Progenitor cell of endocrine pancreas (in vitro differentiated cells): ENCODE data around the gene TMEM51. TPM values are rescaled to one million over a fixed set of nuclear protein-coding genes. Genes with fewer than 3 reads are reported as not detected.

ENCODE experiments used
- DNase-seq: peaks from one replicate; pipeline ENCODE4 v3.0.0; 2021; ENCODE audit warnings: low spot score; ENCODE audit not compliant: unreplicated experiment
- H3K27ac Mint-ChIP-seq: 2 replicates; pipeline ENCODE4 v1.8.0; 2021; ENCODE audit warnings: mild to moderate bottlenecking, moderate library complexity, mixed read lengths
- H3K27me3 Mint-ChIP-seq: 2 replicates; pipeline ENCODE4 v1.8.0; 2021; ENCODE audit warnings: mixed read lengths
- H3K36me3 Mint-ChIP-seq: 2 replicates; pipeline ENCODE4 v1.8.0; 2022; ENCODE audit warnings: mixed read lengths; ENCODE audit not compliant: insufficient read depth
- H3K4me1 Mint-ChIP-seq: 2 replicates; pipeline ENCODE4 v1.8.0; 2021; ENCODE audit warnings: low read depth, mixed read lengths
- H3K4me3 Mint-ChIP-seq: 2 replicates; pipeline ENCODE4 v1.8.0; 2021; ENCODE audit warnings: low read depth, mild to moderate bottlenecking, moderate library complexity, mixed read lengths
- H3K9me3 Mint-ChIP-seq: 2 replicates; pipeline ENCODE4 v1.8.0; 2021; ENCODE audit warnings: low read depth, mixed read lengths
- CTCF ChIP-seq: fragments of 200-600 bp; sonication (generic); IDR thresholded peaks from one replicate; pipeline ENCODE4 v1.5.0; 2021; ENCODE audit warnings: antibody characterized with exemption, mild to moderate bottlenecking; ENCODE audit not compliant: unreplicated experiment
- total RNA-seq: library from RNA; stranded (reverse); gene quantifications from 2 replicates; pipeline ENCODE4 v1.2.1, GENCODE V29; 2021

TMEM51 gene
- total RNA-seq, 1 donor from 2014 or later: 14.8 TPM

- Mint-ChIP-seq H3K4me3 (no peak overlapping the region), H3K27me3 (no peaks in the 10 kb centered on the region), H3K36me3 (no peaks in the 10 kb centered on the region), H3K4me1 (peaks cover 58% of the 10 kb centered on the region), H3K27ac (no peak overlapping the region), H3K9me3 (no peaks in the 10 kb centered on the region)
- no peak for DNase-seq
- TF ChIP-seq CTCF: no peak
Observed at GRCh38 chr1:15198684-15199083, 45.1 kb downstream of the TMEM51 start.

GRCh38 chr1:15201221-15201620 lies 47.7 kb downstream of the TMEM51 start:
- Mint-ChIP-seq H3K36me3 (no peaks in the 10 kb centered on the region), H3K4me3 (no peak overlapping the region), H3K27me3 (no peaks in the 10 kb centered on the region), H3K27ac (peak overlapping the region; percentile 67), H3K9me3 (no peaks in the 10 kb centered on the region), H3K4me1 (peaks cover 59% of the 10 kb centered on the region)
- no peak for TF ChIP-seq CTCF
- DNase-seq: no peak

- Mint-ChIP-seq H3K9me3 (no peaks in the 10 kb centered on the region), H3K27me3 (no peaks in the 10 kb centered on the region), H3K4me3 (peak overlapping the region; percentile 30), H3K4me1 (peaks cover 58% of the 10 kb centered on the region), H3K36me3 (no peaks in the 10 kb centered on the region), H3K27ac (peak overlapping the region; percentile 67)
- TF ChIP-seq CTCF: no peak
- no peak for DNase-seq
Observed at GRCh38 chr1:15201849-15202551, 48.5 kb downstream of the TMEM51 start.

- no peaks in the 10 kb centered on the region for H3K9me3 Mint-ChIP-seq
- no peaks in the 10 kb centered on the region for H3K36me3 Mint-ChIP-seq
- DNase-seq: no peak
- TF ChIP-seq CTCF: no peak
- H3K27me3 Mint-ChIP-seq: no peaks in the 10 kb centered on the region
- no peak overlapping the region for H3K4me3 Mint-ChIP-seq
- H3K27ac Mint-ChIP-seq: no peak overlapping the region
- H3K4me1 Mint-ChIP-seq: peaks cover 55% of the 10 kb centered on the region
Observed at GRCh38 chr1:15204931-15205330, 51.4 kb downstream of the TMEM51 start.

GRCh38 chr1:15205586-15206346 lies 52.2 kb downstream of the TMEM51 start:
- Mint-ChIP-seq H3K4me1 (peaks cover 47% of the 10 kb centered on the region), H3K27me3 (no peaks in the 10 kb centered on the region), H3K36me3 (no peaks in the 10 kb centered on the region), H3K27ac (peak overlapping the region; percentile 33), H3K4me3 (no peak overlapping the region), H3K9me3 (no peaks in the 10 kb centered on the region)
- no peak for DNase-seq
- no peak for TF ChIP-seq CTCF
